ENCODE data around the gene FOXN3. TPM values are rescaled to one million over a fixed set of nuclear protein-coding genes. Genes with fewer than 3 reads are reported as not detected.

Gene FOXN3
- polyA plus RNA-seq: 39.5 TPM
- long read RNA-seq, donor 1, partial matches to known transcripts: 0 of 3 reads
- long read RNA-seq, donor 1, other reads (novel, unspliced or antisense): 0 of 3 reads
- long read RNA-seq, donor 2, transcript FOXN3-214 (6 exons, 2,692 nt): major isoform, 5 of 10 reads
- long read RNA-seq, donor 2, partial matches to known transcripts: 0 of 10 reads
- long read RNA-seq, donor 2, other reads (novel, unspliced or antisense): 0 of 10 reads
- long read RNA-seq, donor 3: 0 reads
- long read RNA-seq, donor 4, partial matches to known transcripts: 0 of 2 reads
- long read RNA-seq, donor 4, other reads (novel, unspliced or antisense): 0 of 2 reads
- long read RNA-seq, donor 5, partial matches to known transcripts: 0 of 1 reads
- long read RNA-seq, donor 5, other reads (novel, unspliced or antisense): 0 of 1 reads
- long read RNA-seq, donor 6, partial matches to known transcripts: 0 of 8 reads
- long read RNA-seq, donor 6, other reads (novel, unspliced or antisense): 0 of 8 reads
- long read RNA-seq, donor 7, partial matches to known transcripts: 0 of 4 reads
- long read RNA-seq, donor 7, other reads (novel, unspliced or antisense): 0 of 4 reads
- long read RNA-seq, donor 8, transcript FOXN3-214 (6 exons, 2,692 nt): major isoform, 6 of 15 reads
- long read RNA-seq, donor 8, transcript FOXN3-201 (6 exons, 2,542 nt): minor isoform, 5 of 15 reads
- long read RNA-seq, donor 8, partial matches to known transcripts: 0 of 15 reads
- long read RNA-seq, donor 8, other reads (novel, unspliced or antisense): 0 of 15 reads
- long read RNA-seq, donor 9, partial matches to known transcripts: 0 of 2 reads
- long read RNA-seq, donor 9, other reads (novel, unspliced or antisense): 0 of 2 reads
- long read RNA-seq, donor 10, partial matches to known transcripts: 0 of 8 reads
- long read RNA-seq, donor 10, other reads (novel, unspliced or antisense): 0 of 8 reads
- long read RNA-seq, donor 11, partial matches to known transcripts: 0 of 2 reads
- long read RNA-seq, donor 11, other reads (novel, unspliced or antisense): 0 of 2 reads

- peak; percentile 96 for DNase-seq
- H3K9me3 ChIP-seq (ENCODE audit: control insufficient read depth, low read depth, low read length): no peaks in the 10 kb centered on the region
- H3K27ac ChIP-seq (ENCODE audit: low read length): peak within 1 kb of the TSS; percentile 87
- H3K4me3 ChIP-seq (ENCODE audit: low read length): peak within 1 kb of the TSS; percentile 97
- no CpG with 5 or more reads among the region's 54 CpGs for WGBS (ENCODE audit: insufficient coverage, low lambda C conversion rate)
- peaks cover 5% of the 10 kb centered on the region for H3K36me3 ChIP-seq (ENCODE audit: control insufficient read depth, insufficient read depth, low read length)
- H3K27me3 ChIP-seq (ENCODE audit: control insufficient read depth, insufficient read depth, low read length): no peaks in the 10 kb centered on the region
- H3K4me1 ChIP-seq (ENCODE audit: control insufficient read depth, insufficient read depth, low read length): peaks cover 14% of the 10 kb centered on the region
Observed at GRCh38 chr14:89417091-89417464, at the start of gene FOXN3. TSS of gene FOXN3 (minus strand) at chr14:89417233. CDS start at chr14:89412476, 4,757 bp downstream.

GRCh38 chr14:89466484-89466883, 49.5 kb upstream of the FOXN3 start:
- Histone ChIP-seq H3K4me1 (ENCODE audit: control insufficient read depth, insufficient read depth, low read length) (peaks cover 4% of the 10 kb centered on the region), H3K4me3 (ENCODE audit: low read length) (no peak overlapping the region), H3K27me3 (ENCODE audit: control insufficient read depth, insufficient read depth, low read length) (no peaks in the 10 kb centered on the region), H3K27ac (ENCODE audit: low read length) (no peak overlapping the region), H3K36me3 (ENCODE audit: control insufficient read depth, insufficient read depth, low read length) (no peaks in the 10 kb centered on the region), H3K9me3 (ENCODE audit: control insufficient read depth, low read depth, low read length) (no peaks in the 10 kb centered on the region)
- no peak for DNase-seq
- 100% methylated on average over 2 of the region's 5 CpGs for WGBS (ENCODE audit: insufficient coverage, low lambda C conversion rate)

GRCh38 chr14:89465876-89466275, 48.8 kb upstream of the FOXN3 start:
- Histone ChIP-seq H3K27ac (ENCODE audit: low read length) (no peak overlapping the region), H3K4me1 (ENCODE audit: control insufficient read depth, insufficient read depth, low read length) (peaks cover 2% of the 10 kb centered on the region), H3K36me3 (ENCODE audit: control insufficient read depth, insufficient read depth, low read length) (no peaks in the 10 kb centered on the region), H3K9me3 (ENCODE audit: control insufficient read depth, low read depth, low read length) (no peaks in the 10 kb centered on the region), H3K4me3 (ENCODE audit: low read length) (no peak overlapping the region), H3K27me3 (ENCODE audit: control insufficient read depth, insufficient read depth, low read length) (no peaks in the 10 kb centered on the region)
- 0% methylated on average over 1 of the region's 5 CpGs for WGBS (ENCODE audit: insufficient coverage, low lambda C conversion rate)
- DNase-seq: no peak

GRCh38 chr14:89461256-89461655, 44.2 kb upstream of the FOXN3 start:
- Histone ChIP-seq H3K9me3 (ENCODE audit: control insufficient read depth, low read depth, low read length) (no peaks in the 10 kb centered on the region), H3K27ac (ENCODE audit: low read length) (no peak overlapping the region), H3K4me3 (ENCODE audit: low read length) (no peak overlapping the region), H3K27me3 (ENCODE audit: control insufficient read depth, insufficient read depth, low read length) (no peaks in the 10 kb centered on the region), H3K36me3 (ENCODE audit: control insufficient read depth, insufficient read depth, low read length) (no peaks in the 10 kb centered on the region), H3K4me1 (ENCODE audit: control insufficient read depth, insufficient read depth, low read length) (peaks cover 5% of the 10 kb centered on the region)
- WGBS (ENCODE audit: insufficient coverage, low lambda C conversion rate): no CpG with 5 or more reads among the region's 3 CpGs
- DNase-seq: no peak

GRCh38 chr14:89458713-89459420, 41.8 kb upstream of the FOXN3 start:
- WGBS (ENCODE audit: insufficient coverage, low lambda C conversion rate): 25% methylated on average over 2 of the region's 5 CpGs
- H3K4me1 ChIP-seq (ENCODE audit: control insufficient read depth, insufficient read depth, low read length): peaks cover 9% of the 10 kb centered on the region
- DNase-seq: no peak
- no peaks in the 10 kb centered on the region for H3K36me3 ChIP-seq (ENCODE audit: control insufficient read depth, insufficient read depth, low read length)
- no peak overlapping the region for H3K27ac ChIP-seq (ENCODE audit: low read length)
- H3K9me3 ChIP-seq (ENCODE audit: control insufficient read depth, low read depth, low read length): no peaks in the 10 kb centered on the region
- no peaks in the 10 kb centered on the region for H3K27me3 ChIP-seq (ENCODE audit: control insufficient read depth, insufficient read depth, low read length)
- H3K4me3 ChIP-seq (ENCODE audit: low read length): no peak overlapping the region

- H3K4me3 ChIP-seq (ENCODE audit: low read length): no peak overlapping the region
- H3K4me1 ChIP-seq (ENCODE audit: control insufficient read depth, insufficient read depth, low read length): peaks cover 9% of the 10 kb centered on the region
- no peaks in the 10 kb centered on the region for H3K36me3 ChIP-seq (ENCODE audit: control insufficient read depth, insufficient read depth, low read length)
- DNase-seq: no peak
- H3K9me3 ChIP-seq (ENCODE audit: control insufficient read depth, low read depth, low read length): no peaks in the 10 kb centered on the region
- no peaks in the 10 kb centered on the region for H3K27me3 ChIP-seq (ENCODE audit: control insufficient read depth, insufficient read depth, low read length)
- H3K27ac ChIP-seq (ENCODE audit: low read length): no peak overlapping the region
- 100% methylated on average over 1 of the region's 5 CpGs for WGBS (ENCODE audit: insufficient coverage, low lambda C conversion rate)
Observed at GRCh38 chr14:89457007-89457406, 40.0 kb upstream of the FOXN3 start.

- H3K27ac ChIP-seq (ENCODE audit: low read length): peak overlapping the region; percentile 26
Observed at GRCh38 chr14:89455412-89455811, 38.4 kb upstream of the FOXN3 start.

GRCh38 chr14:89454996-89455395, 38.0 kb upstream of the FOXN3 start:
- no peaks in the 10 kb centered on the region for H3K27me3 ChIP-seq (ENCODE audit: control insufficient read depth, insufficient read depth, low read length)
- peak overlapping the region; percentile 26 for H3K27ac ChIP-seq (ENCODE audit: low read length)
- DNase-seq: no peak
- H3K9me3 ChIP-seq (ENCODE audit: control insufficient read depth, low read depth, low read length): no peaks in the 10 kb centered on the region
- no peak overlapping the region for H3K4me3 ChIP-seq (ENCODE audit: low read length)
- H3K4me1 ChIP-seq (ENCODE audit: control insufficient read depth, insufficient read depth, low read length): peaks cover 9% of the 10 kb centered on the region
- H3K36me3 ChIP-seq (ENCODE audit: control insufficient read depth, insufficient read depth, low read length): no peaks in the 10 kb centered on the region
- 71% methylated on average over 1 of the region's 10 CpGs for WGBS (ENCODE audit: insufficient coverage, low lambda C conversion rate)

More at GRCh38 chr14:89455412-89455811, 38.4 kb upstream of the FOXN3 start:
- no peaks in the 10 kb centered on the region for H3K9me3 ChIP-seq (ENCODE audit: control insufficient read depth, low read depth, low read length)
- no peak overlapping the region for H3K4me3 ChIP-seq (ENCODE audit: low read length)
- peak; percentile 60 to 84 for DNase-seq
- no peaks in the 10 kb centered on the region for H3K36me3 ChIP-seq (ENCODE audit: control insufficient read depth, insufficient read depth, low read length)
- no CpG with 5 or more reads among the region's 9 CpGs for WGBS (ENCODE audit: insufficient coverage, low lambda C conversion rate)
- H3K4me1 ChIP-seq (ENCODE audit: control insufficient read depth, insufficient read depth, low read length): peaks cover 9% of the 10 kb centered on the region
- H3K27me3 ChIP-seq (ENCODE audit: control insufficient read depth, insufficient read depth, low read length): no peaks in the 10 kb centered on the region

GRCh38 chr14:89452281-89452680, 35.2 kb upstream of the FOXN3 start:
- H3K36me3 ChIP-seq (ENCODE audit: control insufficient read depth, insufficient read depth, low read length): no peaks in the 10 kb centered on the region
- no CpG with 5 or more reads among the region's 9 CpGs for WGBS (ENCODE audit: insufficient coverage, low lambda C conversion rate)
- H3K9me3 ChIP-seq (ENCODE audit: control insufficient read depth, low read depth, low read length): no peaks in the 10 kb centered on the region
- H3K27ac ChIP-seq (ENCODE audit: low read length): no peak overlapping the region
- no peak for DNase-seq
- H3K4me1 ChIP-seq (ENCODE audit: control insufficient read depth, insufficient read depth, low read length): peaks cover 4% of the 10 kb centered on the region
- no peaks in the 10 kb centered on the region for H3K27me3 ChIP-seq (ENCODE audit: control insufficient read depth, insufficient read depth, low read length)
- no peak overlapping the region for H3K4me3 ChIP-seq (ENCODE audit: low read length)

GRCh38 chr14:89451229-89451628, 34.2 kb upstream of the FOXN3 start:
- 77% methylated on average over 3 of the region's 9 CpGs for whole genome bisulfite sequencing (ENCODE audit: insufficient coverage, low lambda C conversion rate)
- H3K9me3 ChIP-seq (ENCODE audit: control insufficient read depth, low read depth, low read length): no peaks in the 10 kb centered on the region
- H3K36me3 ChIP-seq (ENCODE audit: control insufficient read depth, insufficient read depth, low read length): no peaks in the 10 kb centered on the region

More at GRCh38 chr14:89451229-89451628, 34.2 kb upstream of the FOXN3 start:
- no peak overlapping the region for H3K27ac ChIP-seq (ENCODE audit: low read length)
- H3K27me3 ChIP-seq (ENCODE audit: control insufficient read depth, insufficient read depth, low read length): no peaks in the 10 kb centered on the region
- no peak overlapping the region for H3K4me3 ChIP-seq (ENCODE audit: low read length)
- peaks cover 4% of the 10 kb centered on the region for H3K4me1 ChIP-seq (ENCODE audit: control insufficient read depth, insufficient read depth, low read length)
- DNase-seq: no peak

Measured in large intestine (tissue), 12 donors.